ENCODE measurements around the gene NT5C2.

NT5C2 gene

DNA sequence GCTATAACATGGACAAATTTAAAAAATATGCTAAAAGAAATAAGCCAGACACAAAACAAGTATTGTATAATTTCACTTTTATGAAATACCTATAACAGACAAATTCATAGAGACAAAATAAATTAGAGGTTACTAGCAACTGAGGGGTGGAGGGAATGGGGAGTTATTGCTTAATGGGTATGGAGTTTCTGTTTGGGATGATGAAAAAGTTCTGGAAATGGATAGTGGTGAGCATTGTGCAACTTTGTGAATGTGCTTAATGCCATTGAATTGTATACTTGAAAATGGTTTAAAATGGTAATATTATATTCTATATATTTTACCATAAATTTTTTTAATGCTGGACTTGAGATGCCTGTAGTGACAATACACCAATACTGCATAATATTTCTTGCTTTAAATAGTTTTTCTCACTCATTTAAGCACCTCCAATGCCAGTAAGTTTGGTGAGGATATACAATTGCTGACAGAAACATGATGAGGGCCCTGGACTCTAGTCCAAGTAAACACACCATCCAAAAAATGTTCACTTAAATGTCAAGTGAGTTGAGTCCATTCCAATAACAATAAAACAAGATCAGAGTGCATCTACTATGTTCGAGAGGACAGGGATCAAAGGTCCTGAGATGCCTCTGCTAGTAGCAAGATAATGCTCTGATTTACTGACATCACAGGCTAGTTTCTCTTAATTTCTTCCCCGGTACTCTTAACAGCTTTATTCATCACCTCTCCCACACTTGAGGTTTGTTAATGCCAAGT is 71.9 kb downstream of the NT5C2 start:
- DNase-seq: no peak

DNA sequence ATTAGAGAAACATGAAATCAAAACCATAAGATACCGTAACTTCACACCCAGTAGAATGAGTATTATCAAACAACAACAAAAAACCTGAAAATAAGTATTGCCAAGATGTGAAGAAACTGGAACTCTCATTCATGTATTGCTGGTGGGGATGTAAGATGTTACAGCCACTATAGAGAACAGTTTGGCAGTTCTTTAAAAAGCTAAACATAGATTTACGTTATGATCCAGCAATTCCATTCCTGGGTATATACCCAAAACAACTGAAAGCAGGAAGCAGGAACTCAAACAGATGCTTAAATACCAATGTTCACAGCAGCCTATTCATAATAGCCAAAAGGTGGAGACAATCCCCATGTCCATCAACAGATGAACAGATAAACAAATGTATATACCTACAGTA is 72.5 kb downstream of the NT5C2 start:
- no peak for DNase-seq

DNA sequence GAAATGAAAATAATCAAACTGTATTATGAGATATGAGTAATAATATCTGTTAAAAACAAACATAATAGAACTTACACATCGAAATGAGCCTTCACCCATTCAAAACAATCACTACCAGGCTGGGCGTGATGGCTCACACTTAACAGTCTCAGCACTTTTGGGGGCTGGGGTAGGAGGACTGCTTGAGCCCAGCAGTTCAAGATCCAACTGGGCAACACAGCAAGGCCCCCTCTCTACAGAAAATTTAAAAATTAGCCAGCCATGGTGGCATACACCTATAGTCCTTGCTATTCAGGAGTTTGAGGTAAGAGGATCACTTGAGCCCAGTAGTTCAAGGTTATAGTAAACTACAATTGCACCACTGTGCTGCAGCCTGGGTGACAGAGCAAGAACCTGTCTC is 75.8 kb downstream of the NT5C2 start:
- DNase-seq: no peak

DNA sequence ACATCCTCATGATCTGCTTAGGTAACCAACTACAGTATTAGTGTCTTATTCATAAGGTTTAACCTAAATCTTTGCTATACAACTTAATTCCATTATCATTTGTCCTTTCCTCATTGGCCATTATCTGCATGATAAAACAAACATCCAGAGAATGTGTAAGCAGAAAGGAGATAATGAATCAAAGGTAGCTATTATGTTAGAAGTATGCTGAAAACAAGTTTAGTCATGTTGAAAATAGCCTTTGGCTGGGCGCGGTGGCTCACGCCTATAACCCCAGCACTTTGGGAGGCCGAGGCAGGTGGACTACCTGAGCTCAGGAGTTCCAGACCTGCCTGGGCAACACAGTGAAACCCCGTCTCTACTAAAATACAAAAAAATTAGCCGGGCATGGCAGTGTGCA is 78.2 kb downstream of the NT5C2 start:
- no peak for DNase-seq

DNA sequence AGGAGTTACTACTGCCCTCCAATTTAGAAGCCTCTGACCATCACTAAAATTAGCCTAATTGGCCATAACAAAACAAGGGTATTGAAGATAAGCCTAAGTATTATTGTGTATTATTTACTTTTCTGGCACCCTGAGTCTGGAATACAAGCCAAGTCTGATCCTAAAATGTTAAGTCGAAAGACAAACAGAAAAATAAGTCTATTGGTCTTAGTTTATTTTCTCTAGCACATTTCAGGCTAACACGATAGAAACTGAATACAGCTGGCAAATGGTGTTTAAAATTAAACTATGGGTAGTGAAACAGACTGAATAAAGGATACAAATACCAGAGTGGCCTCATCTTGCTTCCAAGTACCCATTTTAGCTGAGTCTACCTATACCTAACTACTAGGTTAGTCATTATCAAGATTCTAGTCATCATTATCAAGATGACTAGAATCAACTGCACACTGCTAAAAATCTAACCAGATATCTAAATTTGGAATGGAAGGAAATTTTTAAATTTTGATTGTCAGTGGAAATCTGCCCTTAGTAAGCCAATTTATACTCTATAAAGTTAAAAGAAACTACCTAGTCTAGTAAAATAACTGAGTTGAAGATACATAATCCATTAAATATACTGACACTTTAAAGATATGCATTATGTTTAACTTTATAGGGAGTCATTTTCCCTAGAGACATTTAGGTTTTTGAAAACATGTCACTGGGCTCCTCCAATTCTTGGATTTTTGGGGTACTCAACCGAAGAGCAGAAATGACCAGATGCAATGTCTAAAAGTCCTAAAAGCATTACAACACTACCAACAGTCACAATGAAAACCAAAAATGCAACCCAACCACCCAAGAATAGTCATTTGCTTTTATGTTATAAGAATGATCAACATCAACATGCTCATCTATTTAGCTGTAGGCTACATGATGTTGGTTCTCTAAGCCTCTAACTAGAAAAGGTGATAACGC is 80.9 kb downstream of the NT5C2 start:
- no peak for DNase-seq

DNA sequence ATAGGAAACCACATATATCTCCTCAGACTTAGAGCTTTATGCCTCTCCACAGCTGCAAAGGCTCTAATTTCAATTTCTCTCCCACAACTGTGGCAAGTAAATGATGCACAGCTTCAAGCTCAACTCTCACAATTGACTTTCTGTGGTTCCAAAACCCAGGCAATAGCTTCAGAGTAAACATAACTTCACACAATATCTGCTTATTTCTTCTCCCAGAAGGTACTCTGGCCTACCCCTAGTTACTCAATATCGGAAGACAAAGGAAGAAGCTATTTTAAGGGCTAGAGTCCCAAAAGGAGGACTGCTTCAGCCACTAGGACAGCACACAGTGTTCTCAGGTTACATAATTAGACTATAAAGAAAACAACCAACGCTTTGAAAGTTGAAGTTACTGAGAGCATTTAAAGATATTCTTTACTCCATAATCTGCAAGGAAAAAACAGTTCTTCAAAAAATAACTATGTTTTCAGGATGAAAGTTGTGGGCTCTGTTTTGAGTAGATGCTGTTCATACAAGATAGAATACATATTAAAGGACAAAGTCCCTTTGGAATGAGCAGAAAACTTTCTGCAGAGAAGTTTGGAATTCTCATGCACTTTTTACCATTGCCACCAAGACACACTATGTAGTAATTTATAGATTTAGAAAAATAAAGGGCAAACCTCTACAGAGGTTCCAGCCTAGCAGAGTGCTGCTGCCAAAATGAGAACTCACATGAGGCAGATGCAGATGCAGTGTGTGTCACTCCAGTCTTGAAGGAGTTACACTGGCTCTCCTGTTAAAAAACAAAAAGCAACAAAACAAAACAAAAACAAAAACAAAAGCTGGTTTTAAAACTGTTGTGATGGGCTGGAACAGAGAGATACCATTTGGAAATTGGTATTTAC is 81.8 kb downstream of the NT5C2 start:
- DNase-seq: peak; percentile 63

DNA sequence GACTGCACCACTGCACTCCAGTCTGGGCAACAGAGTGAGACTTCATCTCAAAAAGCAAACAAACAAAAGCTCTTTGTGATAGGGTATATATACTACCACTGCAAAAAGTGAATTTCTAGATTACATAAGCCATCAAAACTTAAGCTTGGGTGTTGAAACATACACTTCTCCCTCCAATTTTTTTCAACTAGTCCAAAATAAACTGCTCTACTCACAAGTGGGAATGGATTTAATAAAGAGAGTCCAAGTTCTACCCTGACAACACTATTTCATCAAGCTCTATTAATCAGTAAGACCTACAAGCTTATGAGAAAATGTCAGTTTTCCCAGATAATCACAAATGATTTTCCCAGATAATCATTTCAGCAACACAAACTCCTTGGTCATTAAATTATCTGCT is 82.7 kb downstream of the NT5C2 start:
- DNase-seq: no peak

DNA sequence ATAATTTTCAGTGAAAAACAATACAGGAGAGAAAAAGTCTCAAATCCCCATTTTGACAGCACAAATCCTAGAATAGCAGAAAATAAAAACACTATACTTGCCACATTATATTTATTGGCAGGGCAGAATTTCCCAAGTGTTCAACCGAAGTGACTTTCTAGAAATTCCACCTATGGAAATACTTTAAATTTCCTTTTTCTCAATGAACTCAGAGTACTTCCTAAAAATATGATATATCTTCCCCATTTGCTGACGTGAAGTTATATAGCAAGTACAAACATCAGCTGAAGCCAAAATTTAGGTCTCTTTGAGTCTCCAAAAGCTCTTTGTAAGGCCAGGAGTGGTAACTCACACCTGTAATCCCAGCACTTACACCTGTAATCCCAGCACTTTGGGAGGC is 83.3 kb downstream of the NT5C2 start:
- DNase-seq: no peak

DNA sequence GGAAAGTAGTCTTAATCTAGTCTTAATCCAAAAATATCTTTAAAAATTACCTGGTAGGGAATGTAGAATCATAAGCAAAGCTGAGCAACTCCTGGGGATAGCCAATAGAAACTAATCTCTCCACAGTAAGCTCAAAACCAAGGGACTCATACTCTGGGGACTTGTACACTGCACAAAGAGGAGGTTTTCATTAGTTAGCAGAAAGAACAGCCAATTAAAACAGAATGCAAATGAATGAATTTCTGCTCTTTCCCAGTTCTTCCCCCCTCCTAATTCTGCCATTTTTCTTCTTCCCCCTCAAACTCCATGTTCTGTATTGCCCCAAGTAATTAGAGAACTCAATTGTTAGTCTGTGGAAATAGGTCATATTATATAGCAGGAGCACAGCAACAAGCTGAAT is 86.5 kb downstream of the NT5C2 start:
- DNase-seq: no peak

DNA sequence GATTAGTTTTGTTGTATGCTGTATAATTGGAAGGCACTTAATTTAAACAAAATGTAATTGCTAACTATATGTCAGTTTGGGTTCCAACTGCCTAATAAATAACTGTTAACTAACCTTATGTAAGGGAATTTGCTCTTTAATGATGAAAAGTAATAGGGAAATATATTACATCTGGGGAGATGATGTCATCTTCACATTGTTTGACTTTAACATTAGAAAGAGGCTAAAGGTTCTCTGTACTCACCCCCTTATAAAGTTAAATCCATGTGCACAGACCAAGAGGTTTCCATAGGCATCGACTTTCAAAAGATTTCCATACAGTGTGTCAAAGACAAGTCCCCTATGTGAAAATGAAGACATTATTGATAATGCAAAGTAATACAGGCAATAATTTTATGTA is 87.6 kb downstream of the NT5C2 start:
- DNase-seq: no peak

DNA sequence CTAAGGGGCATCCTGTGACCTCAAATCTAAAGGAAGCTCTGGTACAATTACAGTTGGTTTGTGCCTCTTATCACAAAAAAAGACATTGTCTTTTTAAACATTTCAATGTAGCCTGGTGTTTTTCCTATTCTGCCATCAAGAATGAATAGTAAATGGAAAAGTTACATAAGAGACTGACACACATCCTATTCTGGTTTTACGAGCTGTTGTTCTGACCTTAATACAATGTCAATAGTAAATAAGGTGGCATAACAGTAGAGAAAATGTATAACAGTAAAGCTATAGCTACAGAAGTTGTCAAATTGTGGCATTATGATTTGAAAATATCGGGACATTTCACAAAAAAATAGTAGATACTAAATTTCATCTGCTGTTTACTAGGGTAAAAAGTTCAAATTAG is 88.4 kb downstream of the NT5C2 start:
- DNase-seq: no peak

DNA sequence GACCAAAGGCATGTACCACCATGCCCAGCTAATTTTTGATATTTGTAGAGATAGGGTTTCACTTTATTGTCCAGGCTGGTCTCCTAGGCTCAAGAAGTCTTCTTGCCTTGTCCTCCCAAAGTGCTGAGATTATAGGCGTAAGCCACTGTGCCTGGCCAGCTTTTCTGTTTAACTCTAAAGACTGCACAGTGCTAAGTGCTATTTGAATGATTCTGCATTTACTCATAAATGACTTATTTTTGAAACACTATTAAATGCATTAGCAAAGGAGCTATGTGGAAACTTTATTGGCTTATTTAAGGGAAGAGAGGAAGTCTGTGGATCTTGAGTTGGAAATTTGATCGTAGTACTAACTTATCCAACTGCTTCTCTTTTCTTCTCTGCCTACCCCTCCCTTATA is 89.1 kb downstream of the NT5C2 start:
- no peak for DNase-seq

DNA sequence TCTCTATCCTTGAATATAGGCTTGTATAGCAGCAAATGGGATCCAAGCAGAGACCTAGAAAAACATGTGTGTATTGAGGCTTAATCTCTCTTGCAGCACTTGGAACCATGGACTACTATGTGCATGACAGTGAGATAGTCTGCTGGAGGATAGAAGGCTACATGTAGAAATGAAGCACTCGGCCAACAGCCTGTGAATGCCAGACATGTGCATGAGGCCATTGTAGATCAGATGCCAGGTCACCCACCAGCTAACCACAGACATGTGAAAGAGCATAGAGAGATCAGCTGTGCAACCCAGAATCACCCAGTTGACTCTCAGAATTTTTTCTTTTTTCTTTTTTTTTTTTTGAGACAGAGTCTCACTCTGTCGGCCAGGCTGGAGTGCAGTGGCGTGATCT is 90.9 kb downstream of the NT5C2 start:
- no peak for DNase-seq

DNA sequence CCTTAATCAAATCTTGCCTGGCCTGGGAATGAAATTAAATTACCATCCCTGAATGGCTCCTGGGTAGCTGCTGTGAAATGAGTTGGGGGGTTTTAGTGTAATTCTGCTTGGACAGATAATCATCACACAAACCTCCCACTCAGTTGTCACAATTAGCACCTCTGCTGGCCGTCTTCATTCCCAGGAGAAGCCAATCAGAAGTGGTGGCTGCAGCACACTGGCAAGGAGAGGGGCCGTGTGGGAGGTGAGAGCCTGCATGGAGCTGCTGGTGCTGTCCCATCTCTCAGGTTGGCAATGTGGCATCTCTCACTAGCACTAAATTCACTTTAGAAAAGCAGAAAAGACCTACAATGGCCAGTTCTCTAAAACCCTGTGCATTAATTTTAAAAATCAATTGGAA is 92.5 kb downstream of the NT5C2 start:
- no peak for DNase-seq

DNA sequence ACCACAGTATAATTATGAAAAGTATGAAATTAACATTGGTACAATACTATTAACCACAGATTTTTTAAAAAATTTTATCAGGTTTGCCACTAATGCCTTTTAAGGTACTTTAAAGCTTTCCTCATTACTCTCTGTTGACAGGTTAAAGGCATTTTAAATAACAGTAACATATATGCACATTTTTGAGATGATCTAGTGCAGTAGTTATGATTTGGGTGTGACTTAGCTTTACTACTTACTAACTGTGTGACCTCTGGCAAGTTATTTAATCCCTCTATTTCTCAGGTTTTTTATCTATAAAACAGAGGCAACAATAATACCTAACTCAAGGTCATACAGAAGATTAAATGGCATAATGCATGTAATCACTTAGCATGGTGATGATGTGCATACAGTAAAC is 94.8 kb downstream of the NT5C2 start:
- no peak for DNase-seq

DNA sequence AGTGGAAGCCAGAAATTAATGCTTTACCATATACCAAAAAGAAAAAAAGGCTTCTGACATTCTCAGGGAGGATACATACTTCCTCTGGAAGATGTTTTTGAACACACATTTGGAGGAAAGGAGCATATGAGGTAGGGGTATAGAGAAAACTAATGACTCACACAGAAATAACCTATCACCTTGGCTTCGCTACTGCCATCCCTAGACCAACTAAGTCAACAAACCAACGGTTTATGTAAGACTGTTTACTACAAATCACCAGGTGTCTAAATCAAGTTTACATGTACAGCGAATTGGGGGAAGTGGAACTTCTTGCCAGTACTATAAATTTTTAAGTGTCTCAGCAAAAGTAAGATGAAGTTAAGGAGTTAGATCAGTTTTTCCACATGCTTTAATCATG is 96.9 kb downstream of the NT5C2 start:
- no peak for DNase-seq

DNA sequence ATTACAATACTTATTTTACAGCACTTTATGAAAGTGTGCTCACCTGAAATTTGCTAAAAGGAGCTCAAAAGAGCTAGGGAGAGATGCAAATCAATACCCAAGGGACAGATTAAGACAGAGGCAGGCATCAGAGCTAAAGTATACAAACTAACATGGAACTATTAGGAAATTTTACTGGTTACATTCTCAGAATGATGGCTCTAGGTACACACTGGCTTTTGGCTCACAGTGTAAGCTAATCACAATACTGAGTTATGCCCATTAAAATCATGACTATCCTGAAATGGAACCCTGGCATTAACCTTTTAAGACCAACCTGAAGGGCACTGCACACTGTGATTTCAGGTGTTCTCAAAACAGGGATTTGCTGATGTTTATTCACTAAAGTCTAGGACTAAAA is 98.1 kb downstream of the NT5C2 start:
- DNase-seq: no peak

DNA sequence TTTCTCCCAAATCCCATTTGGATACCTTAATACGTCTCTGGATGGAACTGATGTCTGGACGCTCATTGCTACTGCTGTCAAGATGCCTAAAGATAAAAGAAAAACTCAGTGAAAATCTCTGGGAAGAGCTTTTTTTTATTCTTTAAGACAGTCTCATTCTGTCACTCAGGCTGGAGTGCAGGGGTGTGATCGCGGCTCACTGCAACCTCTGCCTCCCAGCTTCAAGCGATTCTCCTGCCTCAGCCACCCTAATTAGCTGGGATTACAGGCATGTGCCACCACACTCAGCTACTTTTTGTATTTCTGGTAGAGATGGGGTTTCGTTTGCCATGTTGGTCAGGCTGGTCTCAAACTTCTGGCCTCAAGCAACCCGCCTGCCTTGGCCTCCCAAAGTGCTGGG is 102.2 kb downstream of the NT5C2 start:
- DNase-seq: no peak

DNA sequence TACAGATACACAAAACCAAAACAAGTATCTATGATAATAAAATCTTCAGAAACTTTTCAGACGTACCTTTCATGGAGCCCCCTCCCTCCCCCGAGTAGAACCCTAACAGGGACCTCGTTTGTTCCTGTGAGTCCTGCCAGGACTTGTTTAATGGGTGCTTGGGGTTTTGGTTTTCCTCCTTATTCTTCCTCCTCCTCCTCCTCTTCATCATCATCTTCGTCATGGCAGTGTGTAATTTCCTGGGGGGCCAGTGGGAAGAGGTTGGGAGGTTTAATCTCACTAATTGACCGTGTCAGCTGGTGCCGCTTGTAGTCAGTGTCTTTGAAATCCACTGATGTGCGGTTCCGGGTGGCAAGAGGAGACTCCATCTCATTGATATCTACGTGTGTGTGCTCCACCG is 103.6 kb downstream of the NT5C2 start:
- DNase-seq: no peak

DNA sequence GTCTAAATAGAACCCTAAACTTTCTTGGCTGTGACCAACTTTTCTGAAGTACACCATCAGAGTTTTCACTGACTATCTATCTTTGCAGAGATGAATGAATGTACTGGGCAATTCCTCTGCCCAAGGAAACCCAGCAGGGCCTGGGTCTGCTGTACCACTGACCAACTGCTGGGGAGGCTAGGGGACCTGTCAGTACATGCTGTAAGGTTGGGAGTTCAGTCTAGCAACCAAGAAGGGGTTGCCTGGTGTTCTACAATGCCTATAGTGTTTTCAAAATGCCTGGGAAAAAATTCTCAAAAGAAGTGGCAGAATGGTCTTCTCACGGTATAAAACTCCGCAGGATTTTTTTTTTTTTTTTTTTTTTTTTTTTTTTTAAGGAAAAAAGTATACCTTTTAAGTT is 106.3 kb downstream of the NT5C2 start:
- DNase-seq: no peak

DNA sequence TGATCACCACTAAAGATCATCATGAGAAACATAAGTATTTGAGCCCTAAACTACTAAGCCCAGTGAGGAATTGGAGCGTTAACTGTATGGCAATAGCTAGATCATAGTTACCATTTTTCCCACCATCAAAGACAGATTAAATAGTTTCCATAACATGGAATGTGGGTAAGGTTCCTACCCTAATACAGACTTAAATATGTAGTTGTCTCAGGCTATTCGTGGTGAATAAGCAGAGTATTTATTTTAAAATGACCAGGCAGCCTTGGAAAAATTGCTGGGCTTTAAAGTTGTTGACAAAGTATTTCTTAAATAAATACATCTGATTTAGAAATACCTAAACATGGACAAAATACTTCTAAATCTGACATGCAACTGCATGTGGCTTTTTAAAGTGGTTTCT is 106.8 kb downstream of the NT5C2 start:
- no peak for DNase-seq

DNA sequence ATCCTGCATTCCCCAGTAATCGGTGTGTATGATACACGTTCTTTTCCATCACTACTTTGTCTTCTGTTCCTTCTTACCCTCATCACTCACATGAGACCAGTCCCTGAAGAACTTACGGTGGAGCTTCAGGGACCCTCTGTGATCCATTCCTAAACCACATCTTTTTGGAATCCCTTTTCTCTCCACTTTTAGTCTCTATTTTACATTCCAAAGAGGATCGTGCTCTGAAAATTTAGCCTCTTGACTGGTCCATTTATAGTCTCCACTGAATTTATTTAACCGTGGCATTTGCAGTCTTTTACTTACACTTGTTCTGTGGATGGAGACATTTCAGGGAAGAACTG is 109.1 kb downstream of the NT5C2 start:
- no peak for DNase-seq

DNA sequence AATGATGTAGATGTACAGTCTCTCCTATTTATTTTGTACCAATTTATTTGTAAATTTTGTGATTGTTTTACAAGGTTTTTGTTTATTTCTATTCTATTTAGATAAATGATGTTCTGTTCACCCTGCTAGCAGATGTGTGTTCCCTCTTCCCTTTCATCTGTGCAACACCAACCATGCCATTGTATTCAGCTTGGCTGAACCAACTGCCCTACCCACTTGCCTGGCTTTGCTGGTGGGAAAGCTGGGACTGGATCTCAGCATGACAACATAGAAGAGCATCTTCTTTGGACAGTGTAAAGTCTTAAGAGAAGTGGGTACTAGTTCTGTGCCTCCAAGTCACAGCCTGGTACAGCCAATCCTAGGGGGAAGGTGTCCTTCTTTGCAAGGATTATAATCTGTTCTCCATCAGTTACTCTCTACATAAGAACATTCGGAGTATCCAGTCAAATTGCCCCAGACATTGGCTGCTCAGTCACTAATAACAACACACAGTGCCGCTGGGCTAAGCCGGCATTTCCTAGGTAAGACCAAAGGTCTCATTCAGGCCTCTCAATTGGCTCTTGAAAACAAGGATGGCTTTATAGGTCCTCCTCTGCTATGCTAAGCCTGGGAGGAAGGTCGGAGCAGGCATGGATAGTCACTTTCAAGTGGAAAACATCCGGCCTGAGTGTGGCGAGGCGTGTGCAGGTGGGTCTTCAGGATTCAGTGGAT is 109.7 kb downstream of the NT5C2 start:
- peak; percentile 47 for DNase-seq

Data from midbrain (tissue), 1 donor.